ENCODE data around the gene HDAC4. TPM values are rescaled to one million over a fixed set of nuclear protein-coding genes. Genes with fewer than 3 reads are reported as not detected.

The HDAC4 gene
- total RNA-seq, 2 experiments from 2014 or later = 22.6 to 24.5 TPM

- no peak overlapping the region for H3K4me3 Mint-ChIP-seq
- TF ChIP-seq CTCF (IDR thresholded peaks at IDR 0.05) = no peak
- ChIA-PET POLR2A (no interaction called here), CTCF (no interaction called here)
- ATAC-seq (no peak), DNase-seq (no peak)
- intact Hi-C loops (cut with micrococcal nuclease) = no loop called here
- peaks cover 2% of the 10 kb centered on the region for H3K9me3 Mint-ChIP-seq
- H3K36me3 Mint-ChIP-seq (ENCODE audit: low read depth) = no peaks in the 10 kb centered on the region
- H3K4me1 Mint-ChIP-seq (ENCODE audit: low read depth) = no peaks in the 10 kb centered on the region
- H3K27me3 Mint-ChIP-seq = peaks cover 7% of the 10 kb centered on the region
- H3K27ac Mint-ChIP-seq = no peak overlapping the region
These were observed 18.1 kb upstream of the HDAC4 start for GRCh38 chr2:239418918-239419317.

- ChIA-PET CTCF (no interaction called here), POLR2A (interaction anchor here (1.4 kb wide), 1 partner anchor 10 kb away, joined by 4 read pairs; no protein-coding TSS in a partner anchor)
- no peak for TF ChIP-seq CTCF (IDR thresholded peaks at IDR 0.05)
- Mint-ChIP-seq H3K27ac (no peak overlapping the region), H3K4me1 (ENCODE audit: low read depth) (peaks cover 10% of the 10 kb centered on the region), H3K27me3 (no peaks in the 10 kb centered on the region), H3K36me3 (ENCODE audit: low read depth) (no peaks in the 10 kb centered on the region), H3K4me3 (no peak overlapping the region), H3K9me3 (peaks cover 5% of the 10 kb centered on the region)
- ATAC-seq (no peak), DNase-seq (no peak)
- intact Hi-C loops (cut with micrococcal nuclease) = no loop called here
These were observed 12.2 kb upstream of the HDAC4 start for GRCh38 chr2:239412905-239413603.

- CTCF ChIA-PET = no interaction called here
- H3K27ac Mint-ChIP-seq = no peak overlapping the region
- peaks cover 5% of the 10 kb centered on the region for H3K9me3 Mint-ChIP-seq
- intact Hi-C loops (cut with micrococcal nuclease) = no loop called here
- peaks cover 10% of the 10 kb centered on the region for H3K4me1 Mint-ChIP-seq (ENCODE audit: low read depth)
- POLR2A ChIA-PET = interaction anchor here (1.4 kb wide), 1 partner anchor 9 kb away, joined by 4 read pairs; no protein-coding TSS in a partner anchor
- H3K36me3 Mint-ChIP-seq (ENCODE audit: low read depth) = no peaks in the 10 kb centered on the region
- ATAC-seq = no peak
- H3K27me3 Mint-ChIP-seq = no peaks in the 10 kb centered on the region
- DNase-seq = no peak
- H3K4me3 Mint-ChIP-seq = no peak overlapping the region
- TF ChIP-seq CTCF (IDR thresholded peaks at IDR 0.05) = no peak
These were observed 10.9 kb upstream of the HDAC4 start for GRCh38 chr2:239411549-239412319.

GRCh38 chr2:239411117-239411516, 10.3 kb upstream of the HDAC4 start:
- no peak for TF ChIP-seq CTCF (IDR thresholded peaks at IDR 0.05)
- no peak overlapping the region for H3K4me3 Mint-ChIP-seq
- no peaks in the 10 kb centered on the region for H3K27me3 Mint-ChIP-seq
- ATAC-seq (no peak), DNase-seq (no peak)
- peaks cover 5% of the 10 kb centered on the region for H3K9me3 Mint-ChIP-seq
- H3K27ac Mint-ChIP-seq = no peak overlapping the region
- no peaks in the 10 kb centered on the region for H3K36me3 Mint-ChIP-seq (ENCODE audit: low read depth)
- ChIA-PET POLR2A (interaction anchor here (0.7 kb wide), 1 partner anchor 9 kb away, joined by 3 read pairs; no protein-coding TSS in a partner anchor), CTCF (no interaction called here)
- peaks cover 10% of the 10 kb centered on the region for H3K4me1 Mint-ChIP-seq (ENCODE audit: low read depth)
- intact Hi-C loops (cut with micrococcal nuclease) = no loop called here

GRCh38 chr2:239409976-239410375, 9.2 kb upstream of the HDAC4 start:
- intact Hi-C loops (cut with micrococcal nuclease) = no loop called here
- ChIA-PET CTCF (no interaction called here), POLR2A (no interaction called here)
- TF ChIP-seq CTCF (IDR thresholded peaks at IDR 0.05) = no peak
- Mint-ChIP-seq H3K4me1 (ENCODE audit: low read depth) (peaks cover 10% of the 10 kb centered on the region), H3K9me3 (peaks cover 5% of the 10 kb centered on the region), H3K4me3 (no peak overlapping the region), H3K36me3 (ENCODE audit: low read depth) (no peaks in the 10 kb centered on the region), H3K27me3 (no peaks in the 10 kb centered on the region), H3K27ac (no peak overlapping the region)
- DNase-seq = no peak
- no peak for ATAC-seq

All from activated CD8-positive, alpha-beta T cell treated with anti-CD3 and anti-CD28 coated beads for 36 hours (primary cell).